SK-N-SH treated with all-trans-retinoic acid at 6 μM for 48 hours (cell line): ENCODE measurements around the gene HOXC4.

Experiments used
- ATAC-seq: fragments of 200-7000 bp; cut with Tn5 transposase; 3 replicates; pipeline ENCODE4 v1.9.1; 2020; ENCODE audit warnings: mild to moderate bottlenecking, moderate library complexity
- ARNTL ChIP-seq: fragments of 450-650 bp; formaldehyde crosslinking; IDR thresholded peaks from 2 replicates; pipeline ENCODE4 v1.5.0; 2020; ENCODE audit warnings: low read depth, mild to moderate bottlenecking, moderate library complexity, borderline replicate concordance
- BACH2 ChIP-seq: fragments of 250-450 bp; sonication (Bioruptor Pico); IDR thresholded peaks from 2 replicates; pipeline ENCODE4 v1.9.0; 2021; ENCODE audit warnings: mild to moderate bottlenecking, borderline replicate concordance
- ESRRG ChIP-seq: fragments of 250-450 bp; sonication (Bioruptor Pico); IDR thresholded peaks from 2 replicates; pipeline ENCODE4 v1.6.1; 2021; ENCODE audit warnings: mild to moderate bottlenecking
- GLIS3 ChIP-seq: fragments of 250-450 bp; sonication (Bioruptor Pico); IDR thresholded peaks from 2 replicates; pipeline ENCODE4 v1.5.0; 2020; ENCODE audit warnings: mild to moderate bottlenecking, moderate library complexity
- OSR1 ChIP-seq: fragments of 250-450 bp; sonication (Bioruptor Pico); IDR thresholded peaks from 2 replicates; pipeline ENCODE4 v1.8.0; 2022; ENCODE audit warnings: moderate library complexity, mild to moderate bottlenecking, inconsistent platforms
- POU6F1 ChIP-seq: fragments of 250-450 bp; sonication (Bioruptor Pico); IDR thresholded peaks from 2 replicates; pipeline ENCODE4 v1.8.0; 2021; ENCODE audit warnings: low read depth, mild to moderate bottlenecking, moderate library complexity, borderline replicate concordance
- PPARA ChIP-seq: fragments of 250-450 bp; sonication (Bioruptor Pico); IDR thresholded peaks from 2 replicates; pipeline ENCODE4 v1.5.0; 2020; ENCODE audit warnings: mild to moderate bottlenecking, borderline replicate concordance
- RARB ChIP-seq: fragments of 250-450 bp; sonication (Bioruptor Pico); IDR thresholded peaks from 2 replicates; pipeline ENCODE4 v1.8.0; 2021; ENCODE audit warnings: mild to moderate bottlenecking, moderate library complexity
- SNAI2 ChIP-seq: fragments of 250-450 bp; sonication (Bioruptor Pico); IDR thresholded peaks from 2 replicates; pipeline ENCODE4 v1.5.0; 2020; ENCODE audit warnings: mild to moderate bottlenecking, moderate library complexity
- TCF4 ChIP-seq: fragments of 250-450 bp; sonication (Bioruptor Pico); IDR thresholded peaks from 2 replicates; pipeline ENCODE4 v1.8.0; 2021; ENCODE audit warnings: mild to moderate bottlenecking, moderate library complexity, borderline replicate concordance
- TOX ChIP-seq: fragments of 250-450 bp; sonication (Bioruptor Pico); IDR thresholded peaks from 2 replicates; pipeline ENCODE4 v1.8.0; 2021; ENCODE audit warnings: mild to moderate bottlenecking, moderate library complexity, borderline replicate concordance
- ZC3H10 ChIP-seq: fragments of 250-450 bp; sonication (Bioruptor Pico); IDR thresholded peaks from 2 replicates; pipeline ENCODE4 v1.5.1; 2021; ENCODE audit warnings: mild to moderate bottlenecking, moderate library complexity
- ZFP3 ChIP-seq: fragments of 250-450 bp; sonication (Bioruptor Pico); IDR thresholded peaks from 2 replicates; pipeline ENCODE4 v1.5.0; 2020; ENCODE audit warnings: mild to moderate bottlenecking, moderate library complexity
- ZFP30 ChIP-seq: fragments of 450-650 bp; formaldehyde crosslinking; IDR thresholded peaks from 2 replicates; pipeline ENCODE4 v1.5.0; 2022; ENCODE audit warnings: mild to moderate bottlenecking, moderate library complexity
- ZNF565 ChIP-seq: fragments of 450-650 bp; formaldehyde crosslinking; conservative IDR thresholded peaks from 2 replicates; pipeline ENCODE4 v1.5.0; 2020; ENCODE audit warnings: low read depth, mild to moderate bottlenecking, moderate library complexity
- ZNF70 ChIP-seq: fragments of 450-650 bp; formaldehyde crosslinking; IDR thresholded peaks from 2 replicates; pipeline ENCODE4 v1.5.0; 2020; ENCODE audit warnings: mild to moderate bottlenecking, moderate library complexity
- ZNF8 ChIP-seq: fragments of 450-650 bp; formaldehyde crosslinking; IDR thresholded peaks from 2 replicates; pipeline ENCODE4 v1.5.0; 2020; ENCODE audit warnings: mild to moderate bottlenecking, moderate library complexity
- TF ChIP-seq, protein P1 (sequence below): fragments of 250-450 bp; sonication (Bioruptor Pico); IDR thresholded peaks from 2 replicates; pipeline ENCODE4 v1.5.1; 2021; ENCODE audit warnings: mild to moderate bottlenecking, moderate library complexity
- TF ChIP-seq, protein P2 (sequence below): fragments of 250-450 bp; sonication (Bioruptor Pico); IDR thresholded peaks from 2 replicates; pipeline ENCODE4 v1.5.0; 2020; ENCODE audit warnings: mild to moderate bottlenecking, moderate library complexity
- TF ChIP-seq, protein P3 (sequence below): fragments of 250-450 bp; sonication (Bioruptor Pico); IDR thresholded peaks from 2 replicates; pipeline ENCODE4 v1.5.1; 2020; ENCODE audit warnings: low read depth, mild to moderate bottlenecking, moderate library complexity

Gene HOXC4

GRCh38 chr12:54025499-54026405, 27.9 kb upstream of the HOXC4 start:
- no peak for TF ChIP-seq ZNF8 (CRISPR knock-in tag)
- TF ChIP-seq, protein P1, sequence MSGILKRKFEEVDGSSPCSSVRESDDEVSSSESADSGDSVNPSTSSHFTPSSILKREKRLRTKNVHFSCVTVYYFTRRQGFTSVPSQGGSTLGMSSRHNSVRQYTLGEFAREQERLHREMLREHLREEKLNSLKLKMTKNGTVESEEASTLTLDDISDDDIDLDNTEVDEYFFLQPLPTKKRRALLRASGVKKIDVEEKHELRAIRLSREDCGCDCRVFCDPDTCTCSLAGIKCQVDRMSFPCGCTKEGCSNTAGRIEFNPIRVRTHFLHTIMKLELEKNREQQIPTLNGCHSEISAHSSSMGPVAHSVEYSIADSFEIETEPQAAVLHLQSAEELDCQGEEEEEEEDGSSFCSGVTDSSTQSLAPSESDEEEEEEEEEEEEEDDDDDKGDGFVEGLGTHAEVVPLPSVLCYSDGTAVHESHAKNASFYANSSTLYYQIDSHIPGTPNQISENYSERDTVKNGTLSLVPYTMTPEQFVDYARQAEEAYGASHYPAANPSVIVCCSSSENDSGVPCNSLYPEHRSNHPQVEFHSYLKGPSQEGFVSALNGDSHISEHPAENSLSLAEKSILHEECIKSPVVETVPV (CRISPR knock-in tag) = no peak
- no peak for TF ChIP-seq ZNF565 (CRISPR knock-in tag)
- ATAC-seq = no peak

DNA sequence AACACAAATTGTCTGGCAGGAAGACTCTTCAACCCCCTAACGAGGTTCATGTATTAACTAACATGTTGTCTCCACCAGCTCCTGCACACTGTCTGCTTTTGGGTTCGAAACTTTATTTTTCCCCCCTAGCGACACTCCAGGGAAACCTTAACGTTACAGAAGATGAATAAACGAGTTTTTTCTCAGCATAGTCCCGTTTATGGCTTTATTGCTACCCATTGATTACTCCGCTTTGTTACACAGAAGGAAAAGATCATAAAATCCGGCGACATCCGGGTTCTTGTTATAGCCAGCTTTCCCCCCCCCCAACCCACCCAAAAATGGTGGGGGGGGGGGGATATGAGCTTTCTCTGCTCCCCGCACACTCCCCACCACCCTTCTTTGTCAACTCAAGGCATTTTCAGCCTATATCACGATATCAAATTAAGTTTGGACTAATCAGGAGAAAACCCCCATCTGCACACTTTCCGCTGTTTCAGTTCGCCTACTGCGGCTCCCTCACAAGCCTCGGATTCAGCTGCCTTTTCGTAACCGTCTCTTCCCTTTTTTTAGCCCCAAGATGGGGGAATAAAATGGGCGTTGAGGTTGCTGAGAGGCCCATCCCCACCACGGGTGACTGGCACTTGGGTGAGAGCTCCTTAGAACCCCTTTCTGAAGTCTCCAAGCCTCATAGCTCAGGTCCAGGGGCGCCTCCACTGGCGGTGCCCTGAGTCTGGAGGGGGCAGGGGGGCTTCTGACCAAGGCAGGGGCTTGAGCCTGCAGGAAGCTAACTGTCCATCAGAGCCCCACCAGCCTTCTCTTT, 26.8 kb upstream of the HOXC4 start:
- no peak for ATAC-seq
- TF ChIP-seq ZNF70 (no peak), BACH2 (CRISPR knock-in tag) (no peak), TCF4 (no peak), OSR1 (CRISPR knock-in tag) (no peak), RARB (CRISPR knock-in tag) (no peak), ARNTL (no peak), ZC3H10 (CRISPR knock-in tag) (no peak), TOX (CRISPR knock-in tag) (no peak), POU6F1 (no peak), ESRRG (no peak), SNAI2 (no peak), ZNF565 (CRISPR knock-in tag) (no peak)
- TF ChIP-seq, protein P2, sequence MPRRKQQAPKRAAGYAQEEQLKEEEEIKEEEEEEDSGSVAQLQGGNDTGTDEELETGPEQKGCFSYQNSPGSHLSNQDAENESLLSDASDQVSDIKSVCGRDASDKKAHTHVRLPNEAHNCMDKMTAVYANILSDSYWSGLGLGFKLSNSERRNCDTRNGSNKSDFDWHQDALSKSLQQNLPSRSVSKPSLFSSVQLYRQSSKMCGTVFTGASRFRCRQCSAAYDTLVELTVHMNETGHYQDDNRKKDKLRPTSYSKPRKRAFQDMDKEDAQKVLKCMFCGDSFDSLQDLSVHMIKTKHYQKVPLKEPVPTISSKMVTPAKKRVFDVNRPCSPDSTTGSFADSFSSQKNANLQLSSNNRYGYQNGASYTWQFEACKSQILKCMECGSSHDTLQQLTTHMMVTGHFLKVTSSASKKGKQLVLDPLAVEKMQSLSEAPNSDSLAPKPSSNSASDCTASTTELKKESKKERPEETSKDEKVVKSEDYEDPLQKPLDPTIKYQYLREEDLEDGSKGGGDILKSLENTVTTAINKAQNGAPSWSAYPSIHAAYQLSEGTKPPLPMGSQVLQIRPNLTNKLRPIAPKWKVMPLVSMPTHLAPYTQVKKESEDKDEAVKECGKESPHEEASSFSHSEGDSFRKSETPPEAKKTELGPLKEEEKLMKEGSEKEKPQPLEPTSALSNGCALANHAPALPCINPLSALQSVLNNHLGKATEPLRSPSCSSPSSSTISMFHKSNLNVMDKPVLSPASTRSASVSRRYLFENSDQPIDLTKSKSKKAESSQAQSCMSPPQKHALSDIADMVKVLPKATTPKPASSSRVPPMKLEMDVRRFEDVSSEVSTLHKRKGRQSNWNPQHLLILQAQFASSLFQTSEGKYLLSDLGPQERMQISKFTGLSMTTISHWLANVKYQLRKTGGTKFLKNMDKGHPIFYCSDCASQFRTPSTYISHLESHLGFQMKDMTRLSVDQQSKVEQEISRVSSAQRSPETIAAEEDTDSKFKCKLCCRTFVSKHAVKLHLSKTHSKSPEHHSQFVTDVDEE (CRISPR knock-in tag) = no peak
- TF ChIP-seq, protein P1 (CRISPR knock-in tag) = no peak
- TF ChIP-seq, all 23 proteins: peak for 0

DNA sequence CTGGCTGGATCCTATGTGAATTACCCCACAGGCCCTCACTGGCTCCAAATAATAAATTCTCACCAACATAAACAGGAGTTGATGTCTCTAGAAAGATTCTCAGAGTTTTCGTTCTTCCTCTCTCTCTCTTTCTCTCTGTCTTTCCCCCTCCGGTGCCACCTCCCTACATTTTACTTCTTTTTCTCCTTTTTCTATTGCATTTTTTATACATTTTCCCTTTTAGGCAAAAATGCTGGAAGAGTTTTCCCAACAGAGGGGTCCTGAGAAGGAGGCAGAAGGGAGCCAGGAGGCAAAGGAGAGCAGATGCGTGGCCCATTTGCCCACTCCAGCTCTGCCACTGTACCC, 26.2 kb upstream of the HOXC4 start:
- TF ChIP-seq OSR1 (CRISPR knock-in tag) (no peak), ZFP30 (CRISPR knock-in tag) (no peak), TCF4 (no peak), PPARA (CRISPR knock-in tag) (no peak), RARB (CRISPR knock-in tag) (no peak), TOX (CRISPR knock-in tag) (no peak), SNAI2 (no peak), ZNF8 (CRISPR knock-in tag) (no peak), ARNTL (no peak), ZFP3 (no peak), BACH2 (CRISPR knock-in tag) (no peak), ZNF565 (CRISPR knock-in tag) (no peak), POU6F1 (no peak), GLIS3 (CRISPR knock-in tag) (no peak), ZNF70 (no peak), ZC3H10 (CRISPR knock-in tag) (no peak), ESRRG (no peak)
- TF ChIP-seq, protein P1 (CRISPR knock-in tag) = no peak
- TF ChIP-seq, protein P3, sequence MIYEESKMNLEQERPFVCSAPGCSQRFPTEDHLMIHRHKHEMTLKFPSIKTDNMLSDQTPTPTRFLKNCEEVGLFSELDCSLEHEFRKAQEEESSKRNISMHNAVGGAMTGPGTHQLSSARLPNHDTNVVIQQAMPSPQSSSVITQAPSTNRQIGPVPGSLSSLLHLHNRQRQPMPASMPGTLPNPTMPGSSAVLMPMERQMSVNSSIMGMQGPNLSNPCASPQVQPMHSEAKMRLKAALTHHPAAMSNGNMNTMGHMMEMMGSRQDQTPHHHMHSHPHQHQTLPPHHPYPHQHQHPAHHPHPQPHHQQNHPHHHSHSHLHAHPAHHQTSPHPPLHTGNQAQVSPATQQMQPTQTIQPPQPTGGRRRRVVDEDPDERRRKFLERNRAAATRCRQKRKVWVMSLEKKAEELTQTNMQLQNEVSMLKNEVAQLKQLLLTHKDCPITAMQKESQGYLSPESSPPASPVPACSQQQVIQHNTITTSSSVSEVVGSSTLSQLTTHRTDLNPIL (CRISPR knock-in tag) = no peak
- no peak for ATAC-seq
